NOMO-1 treated with dmso at 0.1 percent for 144 hours (cell line): ENCODE data around the gene CACNG4.
"Not testable (repeated sequence)": the region's sequence is repeated elsewhere in the genome, so short reads cannot be mapped to it uniquely, and the experiment has no call there.

ENCODE experiments used
- DNase-seq: peaks from one replicate; lab custom pipeline; 2025; ENCODE audit not compliant: unreplicated experiment; lab: John Stamatoyannopoulos, UW

Gene CACNG4

DNA sequence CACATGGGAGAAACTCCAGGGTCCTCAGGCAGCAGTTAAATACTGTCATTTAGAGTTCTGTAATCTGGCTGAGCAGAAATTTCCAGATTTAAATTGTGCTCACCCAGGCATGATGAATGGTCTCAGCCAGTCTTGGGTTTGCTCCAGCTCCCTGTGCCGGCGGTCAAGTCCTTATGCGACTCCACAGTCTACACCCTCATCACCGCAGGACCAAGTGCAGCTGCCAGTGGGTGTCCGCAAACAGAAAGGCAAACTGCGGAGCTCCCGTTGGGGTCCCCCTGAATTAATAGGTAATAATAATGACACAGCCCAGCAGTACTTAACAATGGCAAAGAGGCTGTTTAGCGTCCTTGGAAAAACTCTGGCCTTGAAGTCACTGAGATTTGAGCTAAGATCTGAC is 3.9 kb upstream of the CACNG4 start:
- no peak for DNase-seq

GRCh38 chr17:66963521-66963908 is 992 bp upstream of the CACNG4 start:
- no peak for DNase-seq

GRCh38 chr17:66964930-66965800 is 658 bp downstream of the CACNG4 start:
- DNase-seq: no peak

DNA sequence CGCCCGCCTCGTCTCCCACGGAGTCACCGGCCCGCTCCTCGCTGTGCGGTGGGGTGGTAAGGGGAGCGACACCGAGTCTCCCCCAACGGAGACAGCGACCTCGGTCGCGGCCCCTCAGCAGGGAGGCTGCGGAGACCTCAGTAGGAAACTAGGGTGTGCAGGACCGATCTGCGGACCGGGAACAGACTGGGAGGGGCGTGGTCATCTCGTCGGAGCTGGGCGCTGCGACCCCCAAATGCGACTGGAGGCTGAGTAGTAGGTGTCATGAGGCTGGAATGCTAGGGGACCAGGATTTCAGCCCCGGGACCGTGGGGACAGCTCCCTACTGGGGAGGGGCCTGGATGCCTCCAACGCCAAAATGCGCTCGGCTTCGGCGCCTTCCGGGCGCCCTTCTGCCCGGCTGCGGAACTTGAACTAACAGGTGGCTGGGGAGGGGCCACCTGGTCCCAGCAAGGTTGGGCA is 1.3 kb downstream of the CACNG4 start:
- no peak for DNase-seq

- no peak for DNase-seq
Measured at GRCh38 chr17:66966298-66966697, 1.8 kb downstream of the CACNG4 start.

- DNase-seq: no peak
Measured at GRCh38 chr17:66966704-66967418, 2.4 kb downstream of the CACNG4 start.

DNA sequence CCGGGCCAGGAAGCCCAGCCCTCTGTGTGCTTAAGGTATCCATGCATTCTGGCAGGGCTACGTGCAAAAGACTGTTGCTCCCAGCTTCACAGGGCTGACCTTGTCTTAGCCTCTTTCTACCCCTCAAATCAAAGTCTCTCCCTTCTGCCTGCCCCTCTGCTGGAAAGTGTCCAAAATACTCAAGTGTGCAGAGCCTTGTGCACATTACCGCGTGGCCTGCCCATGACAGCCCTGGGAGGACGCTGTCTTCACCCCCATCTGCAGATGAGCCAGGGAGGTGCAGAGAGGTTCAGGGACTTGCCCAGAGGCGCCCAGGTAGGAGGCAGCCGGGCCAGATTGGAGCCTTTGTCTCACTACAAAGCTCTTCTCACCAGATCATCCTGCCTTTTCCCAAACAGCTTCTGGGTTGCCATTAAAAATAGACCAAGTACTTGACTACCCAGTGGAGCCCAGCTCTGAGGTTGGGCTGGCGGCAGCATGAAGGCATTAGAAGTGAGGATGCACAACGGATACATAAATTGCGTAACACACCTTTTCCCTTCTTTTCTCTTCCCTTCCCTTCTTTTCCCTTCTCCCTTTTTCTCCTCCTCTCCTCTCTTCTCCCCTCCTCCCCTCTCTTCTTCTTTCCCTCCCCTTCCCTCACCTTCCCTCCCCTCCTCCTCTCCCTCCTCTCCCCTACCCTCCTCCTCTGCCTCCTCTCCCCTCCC is 3.5 kb downstream of the CACNG4 start:
- DNase-seq: no peak

DNA sequence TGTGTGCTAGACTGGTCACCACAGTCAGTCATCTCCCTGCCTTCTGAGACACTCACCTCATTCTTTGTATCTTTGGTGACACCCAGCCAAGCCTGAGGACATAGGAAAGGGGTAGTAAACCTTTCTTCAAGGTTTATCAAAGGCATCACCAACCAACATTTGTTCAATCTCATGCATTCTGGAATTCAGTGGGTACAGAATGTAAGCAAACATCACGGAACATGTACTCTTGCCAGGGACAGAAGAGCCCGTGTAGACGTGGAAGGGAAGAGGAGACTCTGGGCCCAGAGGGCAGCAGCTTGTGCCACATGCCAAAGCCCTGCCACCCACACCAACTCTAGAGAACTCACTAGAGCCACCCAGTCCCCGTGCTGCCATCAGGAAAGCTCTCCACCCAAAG is 4.4 kb downstream of the CACNG4 start:
- no peak for DNase-seq

GRCh38 chr17:66970140-66970539 is 5.6 kb downstream of the CACNG4 start:
- no peak for DNase-seq

GRCh38 chr17:66970797-66971196 is 6.3 kb downstream of the CACNG4 start:
- no peak for DNase-seq

DNA sequence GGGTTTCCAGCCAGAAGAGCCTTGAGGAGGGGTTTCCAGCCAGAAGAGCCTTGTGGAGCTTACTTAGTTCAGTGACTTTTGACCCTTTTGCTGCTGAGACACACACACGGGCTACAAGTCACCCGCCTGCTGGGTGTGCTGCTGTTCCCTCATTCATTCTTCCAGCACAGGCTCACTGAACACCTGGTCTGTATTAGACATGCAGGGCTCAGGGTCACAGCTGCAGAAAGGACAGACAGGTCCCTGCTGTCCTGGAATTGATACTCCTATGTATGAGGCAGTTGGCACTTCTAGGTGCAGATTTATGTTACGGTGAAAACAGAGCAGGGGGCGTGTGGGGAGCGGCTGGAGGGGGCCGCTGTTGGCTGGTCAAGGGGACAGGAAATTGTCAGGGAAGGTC is 6.8 kb downstream of the CACNG4 start:
- no peak for DNase-seq

DNA sequence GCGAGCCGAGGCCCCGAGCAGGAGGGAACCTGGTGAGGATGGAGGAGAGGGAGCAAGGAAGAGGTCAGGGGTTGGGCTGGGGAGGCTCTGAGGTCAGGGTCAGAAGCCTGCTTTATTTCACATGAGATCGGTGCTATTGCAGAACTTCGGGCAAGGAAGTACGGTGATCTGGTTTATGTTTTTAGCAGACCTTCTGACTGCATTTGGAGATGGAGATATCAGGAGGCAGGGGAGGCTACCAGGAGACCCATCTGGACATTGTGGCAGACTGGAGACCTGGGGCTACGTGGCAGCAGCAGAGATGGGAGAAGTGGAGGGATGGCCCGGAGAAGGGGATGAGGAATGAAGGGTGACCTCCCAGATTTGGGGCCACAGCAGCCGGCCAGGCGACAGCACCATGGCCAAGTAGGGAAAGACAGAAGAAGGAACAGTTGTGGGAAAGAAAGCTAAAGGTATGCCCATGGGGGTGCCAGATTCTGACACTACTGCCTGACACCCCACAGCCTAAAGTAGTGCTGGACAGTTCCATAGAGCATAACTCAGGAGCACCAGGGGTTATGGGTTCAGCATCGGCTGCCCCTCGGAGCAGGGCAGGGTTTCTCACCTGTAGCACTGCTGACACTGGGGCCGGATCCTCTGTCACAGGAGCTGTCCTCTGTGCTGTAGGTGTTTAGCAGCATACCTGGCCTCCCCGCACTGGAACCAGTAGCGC is 7.4 kb downstream of the CACNG4 start:
- no peak for DNase-seq

- DNase-seq: not testable (repeated sequence)
Measured at GRCh38 chr17:66972442-66972830, 7.9 kb downstream of the CACNG4 start.

- DNase-seq: no peak
Measured at GRCh38 chr17:66975188-66975587, 10.7 kb downstream of the CACNG4 start.

GRCh38 chr17:66975614-66976378 is 11.3 kb downstream of the CACNG4 start:
- DNase-seq: no peak

GRCh38 chr17:66976379-66976663 is 11.8 kb downstream of the CACNG4 start:
- DNase-seq: no peak

DNA sequence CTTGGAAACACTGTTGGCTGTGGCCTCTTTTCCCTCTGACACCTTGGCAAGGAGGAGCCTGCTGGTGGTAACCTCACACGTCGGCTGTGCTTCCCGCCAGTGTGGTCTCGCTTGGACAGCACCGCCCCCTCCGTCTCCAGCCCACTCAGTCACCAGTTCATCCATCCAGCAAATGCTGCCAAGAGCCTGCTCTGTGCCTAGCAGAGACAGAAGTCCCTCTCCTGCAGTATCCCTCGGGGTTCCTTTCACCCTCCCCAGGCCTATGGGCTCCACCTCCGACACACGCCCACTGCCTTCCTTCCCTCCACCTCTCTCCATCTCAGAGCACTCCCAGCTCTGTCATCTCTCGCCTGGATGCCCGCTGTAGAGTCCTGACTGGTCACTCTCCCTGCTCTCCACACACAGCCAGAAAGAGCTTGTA is 12.3 kb downstream of the CACNG4 start:
- DNase-seq: no peak

GRCh38 chr17:66978514-66979061 is 14.1 kb downstream of the CACNG4 start:
- no peak for DNase-seq

GRCh38 chr17:66980896-66981295 is 16.4 kb downstream of the CACNG4 start:
- no peak for DNase-seq

DNA sequence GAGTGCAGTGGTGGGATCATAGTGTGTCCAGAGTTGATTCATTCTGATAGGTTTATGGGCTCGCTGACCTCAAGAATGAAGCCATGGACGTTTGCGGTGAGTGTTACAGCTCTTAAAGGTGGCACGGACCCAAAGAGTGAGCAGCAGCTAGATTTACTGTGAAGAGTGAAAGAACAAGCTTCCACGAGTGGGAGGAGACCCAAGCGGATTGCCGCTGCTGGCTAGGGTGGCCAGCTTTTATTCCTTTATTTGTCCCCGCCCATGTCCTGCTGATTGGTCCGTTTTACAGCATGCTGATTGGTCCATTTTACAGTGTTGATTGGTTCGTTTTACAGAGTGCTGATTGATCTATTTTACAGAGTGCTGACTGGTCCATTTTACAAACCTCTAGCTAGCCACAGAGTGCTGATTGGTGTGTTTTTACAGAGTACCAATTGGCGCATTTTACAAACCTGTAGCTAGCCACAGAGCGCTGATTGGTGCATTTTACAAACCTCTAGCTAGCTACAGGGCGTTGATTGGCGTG is 17.5 kb downstream of the CACNG4 start:
- no peak for DNase-seq
